Erythroblast (primary cell): Measurements from ENCODE around the gene NISCH.

Experiments
- GATA1 ChIP-seq: IDR thresholded peaks from 2 replicates; pipeline ENCODE4 v1.6.1; 2011; ENCODE audit warnings: low read depth, mild to moderate bottlenecking, control low read depth, low read length, moderate library complexity
- POLR2A ChIP-seq: IDR thresholded peaks from 2 replicates; pipeline ENCODE4 v1.6.1; 2011; ENCODE audit warnings: mild to moderate bottlenecking, low read length

DNA sequence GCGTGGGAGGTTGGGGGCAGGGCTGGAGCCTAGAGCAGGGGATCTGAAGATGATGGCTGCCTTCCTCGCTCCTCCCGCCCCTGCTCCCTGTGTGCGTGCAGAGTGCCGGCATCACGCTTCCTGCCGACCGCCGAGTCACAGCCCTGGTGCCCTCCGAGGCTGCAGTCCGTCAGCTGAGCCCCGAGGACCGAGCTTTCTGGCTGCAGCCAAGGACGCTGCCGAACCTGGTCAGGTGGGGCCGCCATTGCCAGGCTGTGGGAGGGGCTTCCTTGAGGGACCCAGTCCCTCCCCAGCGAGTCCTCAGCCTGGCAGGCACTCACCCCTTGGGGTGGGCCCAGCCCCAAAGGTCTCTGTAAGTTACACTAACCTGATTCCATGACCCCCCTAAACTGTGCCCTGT lies 57.3 kb downstream of the NISCH start:
- no peak for TF ChIP-seq POLR2A
- TF ChIP-seq GATA1 = no peak
